Measurements from ENCODE around the gene CACNA1B. TPM values are rescaled to one million over a fixed set of nuclear protein-coding genes. Genes with fewer than 3 reads are reported as not detected.
A peak's percentile ranks its signal among the peaks of the same experiment; 100 is the strongest.
"Not testable (repeated sequence)": the region's sequence is repeated elsewhere in the genome, so short reads cannot be mapped to it uniquely, and the experiment has no call there.

CACNA1B gene
- under 1 TPM in 3 of 6 donors, not detected in 3; 0.03 to 0.15 (median 0.03) TPM for total RNA-seq

DNA sequence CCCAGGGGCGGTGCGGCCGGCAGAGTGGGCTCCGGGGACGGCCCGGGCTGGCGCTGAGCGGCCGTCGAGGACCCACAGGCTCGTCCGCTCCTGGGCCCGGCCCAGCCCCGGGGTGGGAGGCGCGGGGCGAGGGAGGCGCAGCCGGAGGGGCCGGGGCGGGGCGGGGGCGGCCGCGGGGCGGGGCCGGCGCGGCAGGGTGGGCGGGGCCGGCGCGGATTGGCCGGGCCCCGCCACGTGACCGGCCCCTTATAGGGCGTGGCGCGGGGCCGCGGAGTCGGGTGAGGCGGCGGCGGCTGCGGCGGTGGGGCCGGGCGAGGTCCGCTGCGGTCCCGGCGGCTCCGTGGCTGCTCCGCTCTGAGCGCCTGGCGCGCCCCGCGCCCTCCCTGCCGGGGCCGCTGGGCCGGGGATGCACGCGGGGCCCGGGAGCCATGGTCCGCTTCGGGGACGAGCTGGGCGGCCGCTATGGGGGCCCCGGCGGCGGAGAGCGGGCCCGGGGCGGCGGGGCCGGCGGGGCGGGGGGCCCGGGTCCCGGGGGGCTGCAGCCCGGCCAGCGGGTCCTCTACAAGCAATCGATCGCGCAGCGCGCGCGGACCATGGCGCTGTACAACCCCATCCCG lies at the start of gene CACNA1B:
CACNA1B (plus strand) TSS at position 277 of the 617 bp plus-strand sequence; CDS start at position 429, 152 bp downstream.
- H3K36me3 ChIP-seq; H3K9me3 ChIP-seq; ATAC-seq (ENCODE audit: low FRiP score in 2 of 2); H3K27ac ChIP-seq: not testable (repeated sequence)
- 23% methylated on average over 12 of the region's 95 CpGs; no CpG with 5 or more reads in 1 of the 2 donors for WGBS, 2 donors
- Histone ChIP-seq H3K27me3 (peaks cover 3 to 30% (median 10%) of the 10 kb centered on the region in 4 donors), H3K4me1 (peaks cover 4 to 19% (median 7%) of the 10 kb centered on the region in 4 donors), H3K4me3 (peak within 1 kb of the TSS in 3 of 4 donors; percentile 15 to 40 (median 37))
- DNase-seq = peak in 1 of 2 donors; percentile 53

- Histone ChIP-seq H3K27ac (no peak overlapping the region), H3K27me3 (no peaks in the 10 kb centered on the region), H3K4me1 (no peaks in the 10 kb centered on the region), H3K9me3 (no peaks in the 10 kb centered on the region), H3K36me3 (peaks cover 0 to 75% (median 43%) of the 10 kb centered on the region in 4 donors), H3K4me3 (no peak overlapping the region)
- DNase-seq = peak in 1 of 2 donors; percentile 65
- WGBS, 2 donors = 100% methylated on average over 8 to 20 of the region's 20 CpGs
- TF ChIP-seq EP300 (IDR thresholded peaks at IDR 0.05) (no peak), POLR2A (IDR thresholded peaks at IDR 0.05) (no peak), POLR2AphosphoS5 (IDR thresholded peaks at IDR 0.05) (no peak)
- TF ChIP-seq, protein P1, sequence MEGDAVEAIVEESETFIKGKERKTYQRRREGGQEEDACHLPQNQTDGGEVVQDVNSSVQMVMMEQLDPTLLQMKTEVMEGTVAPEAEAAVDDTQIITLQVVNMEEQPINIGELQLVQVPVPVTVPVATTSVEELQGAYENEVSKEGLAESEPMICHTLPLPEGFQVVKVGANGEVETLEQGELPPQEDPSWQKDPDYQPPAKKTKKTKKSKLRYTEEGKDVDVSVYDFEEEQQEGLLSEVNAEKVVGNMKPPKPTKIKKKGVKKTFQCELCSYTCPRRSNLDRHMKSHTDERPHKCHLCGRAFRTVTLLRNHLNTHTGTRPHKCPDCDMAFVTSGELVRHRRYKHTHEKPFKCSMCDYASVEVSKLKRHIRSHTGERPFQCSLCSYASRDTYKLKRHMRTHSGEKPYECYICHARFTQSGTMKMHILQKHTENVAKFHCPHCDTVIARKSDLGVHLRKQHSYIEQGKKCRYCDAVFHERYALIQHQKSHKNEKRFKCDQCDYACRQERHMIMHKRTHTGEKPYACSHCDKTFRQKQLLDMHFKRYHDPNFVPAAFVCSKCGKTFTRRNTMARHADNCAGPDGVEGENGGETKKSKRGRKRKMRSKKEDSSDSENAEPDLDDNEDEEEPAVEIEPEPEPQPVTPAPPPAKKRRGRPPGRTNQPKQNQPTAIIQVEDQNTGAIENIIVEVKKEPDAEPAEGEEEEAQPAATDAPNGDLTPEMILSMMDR (IDR thresholded peaks at IDR 0.05) = no peak
- peak in 1 of 2 donors; percentile 41 for ATAC-seq (ENCODE audit: low FRiP score in 2 of 2)
These were observed 49.6 kb upstream of the CACNA1B start for GRCh38 chr9:137827908-137828526.

DNA sequence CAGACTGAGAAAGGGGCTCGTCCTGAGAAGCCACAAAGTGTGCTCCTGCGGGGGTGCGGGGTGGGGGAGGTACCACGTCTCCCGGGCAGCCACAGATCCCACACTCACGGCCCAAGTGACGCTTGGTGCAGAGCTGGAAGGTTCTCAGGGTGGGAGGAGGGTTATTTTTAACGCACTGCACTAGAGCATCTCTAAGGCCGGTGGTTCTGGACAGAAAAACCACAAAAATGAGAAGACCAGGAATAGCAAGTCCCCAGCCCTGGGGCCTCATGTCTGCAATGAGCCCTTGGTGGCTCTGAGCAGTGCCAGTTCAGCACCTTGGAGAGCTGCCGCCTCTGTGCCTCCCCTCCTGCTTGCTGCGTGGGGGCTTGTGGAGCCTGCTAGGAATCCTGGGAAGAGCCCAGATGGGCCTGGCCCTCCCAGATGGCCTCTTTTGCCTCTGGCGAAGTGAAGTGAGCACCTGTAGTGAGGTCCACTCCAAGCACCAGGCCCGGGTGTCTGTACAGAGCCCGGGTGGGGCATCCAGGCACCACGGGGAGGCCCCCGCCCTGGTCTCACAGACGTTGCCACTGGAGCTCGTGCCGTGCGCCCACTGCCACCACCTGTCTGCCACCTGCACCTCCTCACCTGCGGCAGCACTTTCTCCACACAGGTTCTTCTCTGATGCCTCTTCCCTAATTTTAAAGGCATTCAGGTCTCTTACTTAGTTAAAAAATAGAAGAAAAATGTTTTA lies 48.9 kb upstream of the CACNA1B start:
- no peaks in the 10 kb centered on the region for H3K27me3 ChIP-seq
- no peak overlapping the region for H3K4me3 ChIP-seq
- H3K9me3 ChIP-seq = no peaks in the 10 kb centered on the region
- WGBS, 2 donors = 88 to 94% methylated on average over 15 to 21 of the region's 21 CpGs
- H3K27ac ChIP-seq = no peak overlapping the region
- H3K36me3 ChIP-seq = peaks cover 0 to 81% (median 48%) of the 10 kb centered on the region in 4 donors
- DNase-seq = peak in 1 of 2 donors; percentile 66
- no peaks in the 10 kb centered on the region for H3K4me1 ChIP-seq
- ATAC-seq (ENCODE audit: low FRiP score in 2 of 2) = no peak
- TF ChIP-seq POLR2AphosphoS5 (IDR thresholded peaks at IDR 0.05) (no peak), EP300 (IDR thresholded peaks at IDR 0.05) (no peak), POLR2A (IDR thresholded peaks at IDR 0.05) (no peak)
- TF ChIP-seq, protein P1 (IDR thresholded peaks at IDR 0.05) = no peak

DNA sequence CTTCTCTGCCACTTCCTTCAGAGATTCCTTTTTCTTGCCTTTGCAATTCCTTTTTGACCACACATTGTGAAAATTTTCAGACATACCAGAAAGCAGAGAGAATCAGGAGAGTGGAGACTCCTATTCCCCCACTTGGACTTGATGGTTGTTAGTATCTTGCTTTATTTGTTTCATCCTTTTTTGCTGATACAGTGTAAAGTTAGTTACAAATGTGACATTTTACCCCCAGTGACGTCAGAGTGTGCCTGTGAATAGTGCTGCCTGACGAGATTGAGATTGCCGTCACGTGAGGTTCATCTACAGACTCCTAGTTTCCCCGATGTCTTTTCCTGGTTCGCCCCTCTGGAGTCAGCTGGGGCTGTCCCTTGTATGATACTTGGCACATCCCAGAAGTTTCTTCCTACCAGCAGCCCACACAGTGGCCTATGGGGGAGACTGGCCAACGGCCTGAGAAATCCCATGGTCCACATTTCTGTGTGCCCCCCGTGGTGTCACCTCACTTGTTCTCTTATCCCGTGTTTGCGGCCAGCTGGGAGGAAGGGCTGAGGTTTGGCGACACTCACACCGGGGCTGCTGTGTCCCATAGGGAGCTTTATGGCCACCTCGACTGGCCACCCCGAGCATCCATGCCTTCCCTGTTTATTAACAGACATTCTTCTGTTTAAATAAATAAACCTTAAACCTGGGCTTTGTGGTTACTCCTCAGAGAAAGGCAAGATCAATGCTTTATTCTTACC lies 48.2 kb upstream of the CACNA1B start:
- TF ChIP-seq POLR2AphosphoS5 (IDR thresholded peaks at IDR 0.05) (no peak), POLR2A (IDR thresholded peaks at IDR 0.05) (no peak), EP300 (IDR thresholded peaks at IDR 0.05) (no peak)
- TF ChIP-seq, protein P1 (IDR thresholded peaks at IDR 0.05) = no peak
- Histone ChIP-seq H3K4me3 (no peak overlapping the region), H3K27me3 (no peaks in the 10 kb centered on the region), H3K27ac (no peak overlapping the region), H3K9me3 (no peaks in the 10 kb centered on the region), H3K4me1 (no peaks in the 10 kb centered on the region), H3K36me3 (peaks cover 4 to 83% (median 51%) of the 10 kb centered on the region in 4 donors)
- WGBS, 2 donors = 91 to 93% methylated on average over 13 to 14 of the region's 14 CpGs
- DNase-seq (no peak), ATAC-seq (ENCODE audit: low FRiP score in 2 of 2) (no peak)

Data from upper lobe of left lung (tissue), 6 donors.